Skeletal muscle tissue (tissue), 4 donors: ENCODE data around the gene NPC2. TPM values are rescaled to one million over a fixed set of nuclear protein-coding genes. Genes with fewer than 3 reads are reported as not detected.

Source experiments
- H3K27ac ChIP-seq: one replicate; pipeline ENCODE4 v1.7.0; 2013; ENCODE audit warnings: mild to moderate bottlenecking, low read depth, low read length, inconsistent platforms
- H3K27me3 ChIP-seq, 3 donors: one replicate each; pipeline ENCODE4 v1.7.0; 2013; ENCODE audit warnings: low read length in 3 of 3; ENCODE audit not compliant: control insufficient read depth in 3 of 3, insufficient read depth in 3 of 3
- H3K36me3 ChIP-seq, 3 donors: one replicate each; pipeline ENCODE4 v1.7.0; 2013; ENCODE audit warnings: low read length in 3 of 3; ENCODE audit not compliant: control insufficient read depth in 3 of 3, insufficient read depth in 3 of 3
- H3K4me1 ChIP-seq, 3 donors: one replicate each; pipeline ENCODE4 v1.7.0; 2013; ENCODE audit warnings: low read length in 3 of 3, mild to moderate bottlenecking in 3 of 3; ENCODE audit not compliant: control insufficient read depth in 3 of 3, insufficient read depth in 3 of 3
- H3K4me3 ChIP-seq, 3 donors: one replicate each; pipeline ENCODE4 v1.7.0; 2013; ENCODE audit warnings: low read length in 3 of 3
- H3K9ac ChIP-seq, 3 donors: one replicate each; pipeline ENCODE4 v1.7.0; 2013; ENCODE audit warnings: low read length in 3 of 3, mild to moderate bottlenecking in 3 of 3, moderate library complexity in 2 of 3, low read depth in 1 of 3
- H3K9me3 ChIP-seq, 3 donors: one replicate each; pipeline ENCODE4 v1.7.0; 2013; ENCODE audit warnings: low read length in 3 of 3; ENCODE audit not compliant: control insufficient read depth in 3 of 3
- total RNA-seq: library from RNA; depleted of rRNA; stranded (reverse); fragments of >200 nt; gene quantifications from one replicate; pipeline ENCODE4 v1.2.3, GENCODE V29; 2014
- donor health status: Osteomylitis.

Gene NPC2
- total RNA-seq, 1 donor from 2014 or later, result 104 TPM

- Histone ChIP-seq H3K27ac (no peak overlapping the region), H3K36me3 (peaks cover 8 to 26% (median 25%) of the 10 kb centered on the region in 3 donors), H3K27me3 (no peaks in the 10 kb centered on the region), H3K4me1 (peaks cover 24 to 28% (median 26%) of the 10 kb centered on the region in 3 donors), H3K4me3 (no peak overlapping the region), H3K9ac (peak overlapping the region in 2 of 3 donors; percentile 5 to 47), H3K9me3 (no peaks in the 10 kb centered on the region)
Measured at GRCh38 chr14:74476607-74477006, 16.5 kb downstream of the NPC2 start.

GRCh38 chr14:74476107-74476506 is 17.0 kb downstream of the NPC2 start:
- H3K4me3 ChIP-seq, result no peak overlapping the region
- H3K4me1 ChIP-seq, result peaks cover 24 to 28% (median 26%) of the 10 kb centered on the region in 3 donors
- peaks cover 7 to 22% (median 21%) of the 10 kb centered on the region in 3 donors for H3K36me3 ChIP-seq
- H3K27ac ChIP-seq, result no peak overlapping the region
- H3K9me3 ChIP-seq, result no peaks in the 10 kb centered on the region
- H3K9ac ChIP-seq, result peak overlapping the region in 2 of 3 donors; percentile 5 to 47
- no peaks in the 10 kb centered on the region for H3K27me3 ChIP-seq

- Histone ChIP-seq H3K27ac (no peak overlapping the region), H3K36me3 (peaks cover 7 to 20% (median 18%) of the 10 kb centered on the region in 3 donors)
Measured at GRCh38 chr14:74475678-74476077, 17.4 kb downstream of the NPC2 start.

GRCh38 chr14:74474376-74474775 is 18.7 kb downstream of the NPC2 start:
- Histone ChIP-seq H3K27me3 (no peaks in the 10 kb centered on the region), H3K9me3 (no peaks in the 10 kb centered on the region), H3K27ac (no peak overlapping the region), H3K4me1 (peaks cover 26 to 33% (median 32%) of the 10 kb centered on the region in 3 donors), H3K4me3 (no peak overlapping the region), H3K36me3 (peaks cover 0 to 10% (median 9%) of the 10 kb centered on the region in 3 donors), H3K9ac (no peak overlapping the region)

More at GRCh38 chr14:74475678-74476077, 17.4 kb downstream of the NPC2 start:
- Histone ChIP-seq H3K27me3 (no peaks in the 10 kb centered on the region), H3K9me3 (no peaks in the 10 kb centered on the region), H3K4me3 (no peak overlapping the region), H3K4me1 (peaks cover 24 to 28% (median 26%) of the 10 kb centered on the region in 3 donors), H3K9ac (no peak overlapping the region)

- no peak overlapping the region for H3K27ac ChIP-seq
- no peak overlapping the region for H3K4me3 ChIP-seq
- no peaks in the 10 kb centered on the region for H3K27me3 ChIP-seq
- H3K9ac ChIP-seq, result no peak overlapping the region
- no peaks in the 10 kb centered on the region for H3K9me3 ChIP-seq
- peaks cover 29 to 41% (median 39%) of the 10 kb centered on the region in 3 donors for H3K4me1 ChIP-seq
- H3K36me3 ChIP-seq, result no peaks in the 10 kb centered on the region
Measured at GRCh38 chr14:74472601-74473000, 20.5 kb downstream of the NPC2 start.

- H3K9me3 ChIP-seq, result no peaks in the 10 kb centered on the region
- H3K4me1 ChIP-seq, result peaks cover 14 to 22% (median 22%) of the 10 kb centered on the region in 3 donors
- H3K4me3 ChIP-seq, result no peak overlapping the region
- H3K36me3 ChIP-seq, result peaks cover 0 to 2% (median 0%) of the 10 kb centered on the region in 3 donors
- H3K27ac ChIP-seq, result peak overlapping the region; percentile 49
- H3K9ac ChIP-seq, result no peak overlapping the region
- no peaks in the 10 kb centered on the region for H3K27me3 ChIP-seq
Measured at GRCh38 chr14:74469548-74470518, 23.3 kb downstream of the NPC2 start.

GRCh38 chr14:74468513-74468912 is 24.6 kb downstream of the NPC2 start:
- Histone ChIP-seq H3K9me3 (no peaks in the 10 kb centered on the region), H3K9ac (no peak overlapping the region), H3K27me3 (no peaks in the 10 kb centered on the region), H3K36me3 (peaks cover 0 to 2% (median 0%) of the 10 kb centered on the region in 3 donors), H3K4me1 (peaks cover 6 to 15% (median 11%) of the 10 kb centered on the region in 3 donors), H3K4me3 (no peak overlapping the region), H3K27ac (no peak overlapping the region)

- H3K36me3 ChIP-seq, result peaks cover 0 to 2% (median 0%) of the 10 kb centered on the region in 3 donors
- H3K9ac ChIP-seq, result no peak overlapping the region
- H3K27ac ChIP-seq, result no peak overlapping the region
- H3K27me3 ChIP-seq, result no peaks in the 10 kb centered on the region
- no peaks in the 10 kb centered on the region for H3K9me3 ChIP-seq
- no peak overlapping the region for H3K4me3 ChIP-seq
- H3K4me1 ChIP-seq, result peaks cover 6 to 14% (median 8%) of the 10 kb centered on the region in 3 donors
Measured at GRCh38 chr14:74465335-74465734, 27.8 kb downstream of the NPC2 start.

- Histone ChIP-seq H3K4me1 (peaks cover 6 to 12% (median 9%) of the 10 kb centered on the region in 3 donors), H3K9ac (no peak overlapping the region), H3K36me3 (peaks cover 0 to 2% (median 0%) of the 10 kb centered on the region in 3 donors), H3K27ac (no peak overlapping the region), H3K9me3 (no peaks in the 10 kb centered on the region), H3K4me3 (no peak overlapping the region), H3K27me3 (no peaks in the 10 kb centered on the region)
Measured at GRCh38 chr14:74464785-74465184, 28.3 kb downstream of the NPC2 start.

- no peak overlapping the region for H3K4me3 ChIP-seq
- H3K27ac ChIP-seq, result no peak overlapping the region
- H3K4me1 ChIP-seq, result peaks cover 3 to 8% (median 5%) of the 10 kb centered on the region in 3 donors
Measured at GRCh38 chr14:74463697-74464096, 29.4 kb downstream of the NPC2 start.

More at GRCh38 chr14:74463697-74464096, 29.4 kb downstream of the NPC2 start:
- H3K27me3 ChIP-seq, result no peaks in the 10 kb centered on the region
- H3K36me3 ChIP-seq, result peaks cover 0 to 2% (median 0%) of the 10 kb centered on the region in 3 donors
- no peak overlapping the region for H3K9ac ChIP-seq
- H3K9me3 ChIP-seq, result no peaks in the 10 kb centered on the region
